H9 (cell line): Measurements from ENCODE around the gene MCCC2. TPM values are rescaled to one million over a fixed set of nuclear protein-coding genes. Genes with fewer than 3 reads are reported as not detected.

Source experiments
- DNase-seq: peaks from one replicate; pipeline ENCODE4 v3.0.0-alpha.2; 2017
- H2AFZ ChIP-seq: one replicate; pipeline ENCODE4 v1.6.1; 2013; ENCODE audit warnings: mild to moderate bottlenecking, low read length, control low read depth, moderate library complexity
- H2AK5ac ChIP-seq: 2 replicates; pipeline ENCODE4 v1.6.1; 2013; ENCODE audit warnings: low read length, control low read depth, mixed read lengths; ENCODE audit not compliant: insufficient read length
- H2BK120ac ChIP-seq: one replicate; pipeline ENCODE4 v1.6.1; 2013; ENCODE audit warnings: low read depth, mild to moderate bottlenecking, low read length, control low read depth, inconsistent platforms; ENCODE audit not compliant: poor library complexity, severe bottlenecking
- H2BK12ac ChIP-seq: 2 replicates; pipeline ENCODE4 v1.6.1; 2013; ENCODE audit warnings: low read length, control low read depth, mixed read lengths, low read depth; ENCODE audit not compliant: insufficient read length
- H2BK15ac ChIP-seq: 2 replicates; pipeline ENCODE4 v1.6.1; 2013; ENCODE audit warnings: low read depth, low read length, control low read depth
- H2BK20ac ChIP-seq: one replicate; pipeline ENCODE4 v1.6.1; 2013; ENCODE audit warnings: low read depth, mild to moderate bottlenecking, low read length, control low read depth, inconsistent platforms; ENCODE audit not compliant: poor library complexity, severe bottlenecking
- H2BK5ac ChIP-seq: 2 replicates; pipeline ENCODE4 v1.6.1; 2013; ENCODE audit warnings: low read length, control low read depth, mixed read lengths; ENCODE audit not compliant: insufficient read length
- H3K14ac ChIP-seq: 2 replicates; pipeline ENCODE4 v1.6.1; 2013; ENCODE audit warnings: low read length, control low read depth; ENCODE audit not compliant: insufficient read depth
- H3K18ac ChIP-seq: 2 replicates; pipeline ENCODE4 v1.6.1; 2013; ENCODE audit warnings: low read depth, mild to moderate bottlenecking, mixed read lengths, low read length, control low read depth; ENCODE audit not compliant: insufficient read length
- H3K23ac ChIP-seq: 2 replicates; pipeline ENCODE4 v1.6.1; 2013; ENCODE audit warnings: low read length, control low read depth, mixed read lengths, low read depth; ENCODE audit not compliant: insufficient read length
- H3K23me2 ChIP-seq: 2 replicates; pipeline ENCODE4 v1.6.1; 2013; ENCODE audit warnings: low read depth, mild to moderate bottlenecking, mixed read lengths, low read length, control low read depth; ENCODE audit not compliant: insufficient read length, poor library complexity, severe bottlenecking
- H3K27ac ChIP-seq: 2 replicates; pipeline ENCODE4 v1.5.1; 2013; ENCODE audit warnings: low read length, control low read depth, mixed read lengths, low read depth; ENCODE audit not compliant: insufficient read length
- H3K27me3 ChIP-seq: 2 replicates; pipeline ENCODE4 v1.6.1; 2013; ENCODE audit warnings: low read length, control low read depth, inconsistent platforms; ENCODE audit not compliant: insufficient read depth
- H3K4ac ChIP-seq: 2 replicates; pipeline ENCODE4 v1.6.1; 2013; ENCODE audit warnings: low read depth, mild to moderate bottlenecking, control low read depth, inconsistent platforms, low read length, moderate library complexity
- H3K4me1 ChIP-seq: 2 replicates; pipeline ENCODE4 v1.6.1; 2013; ENCODE audit warnings: low read length, control low read depth, inconsistent platforms; ENCODE audit not compliant: insufficient read depth
- H3K4me2 ChIP-seq: 2 replicates; pipeline ENCODE4 v1.6.1; 2013; ENCODE audit warnings: low read length, control low read depth, mixed read lengths; ENCODE audit not compliant: insufficient read length, insufficient read depth
- H3K56ac ChIP-seq: 2 replicates; pipeline ENCODE4 v1.6.1; 2013; ENCODE audit warnings: low read depth, mild to moderate bottlenecking, mixed read lengths, low read length, control low read depth; ENCODE audit not compliant: insufficient read length
- H3K79me1 ChIP-seq: 2 replicates; pipeline ENCODE4 v1.6.1; 2013; ENCODE audit warnings: low read depth, mild to moderate bottlenecking, moderate library complexity, low read length, control low read depth, inconsistent platforms; ENCODE audit not compliant: insufficient read depth, poor library complexity, severe bottlenecking
- H3K79me2 ChIP-seq: 2 replicates; pipeline ENCODE4 v1.6.1; 2013; ENCODE audit warnings: low read length, control low read depth, inconsistent platforms; ENCODE audit not compliant: insufficient read depth
- H3K9ac ChIP-seq: 2 replicates; pipeline ENCODE4 v1.6.1; 2013; ENCODE audit warnings: low read length, control low read depth, mixed read lengths; ENCODE audit not compliant: insufficient read length; ENCODE audit errors: extremely low read depth
- H3K9me3 ChIP-seq: one replicate; pipeline ENCODE4 v1.6.1; 2013; ENCODE audit warnings: low read depth, low read length, inconsistent platforms; ENCODE audit not compliant: control insufficient read depth
- H3T11ph ChIP-seq: one replicate; pipeline ENCODE4 v1.6.1; 2013; ENCODE audit warnings: mild to moderate bottlenecking, low read length, control low read depth, inconsistent platforms
- H4K20me1 ChIP-seq: one replicate; pipeline ENCODE4 v1.6.1; 2013; ENCODE audit not compliant: control insufficient read depth, insufficient read length, insufficient read depth
- H4K5ac ChIP-seq: 2 replicates; pipeline ENCODE4 v1.6.1; 2013; ENCODE audit warnings: low read depth, mild to moderate bottlenecking, mixed read lengths, low read length, control low read depth; ENCODE audit not compliant: insufficient read length
- H4K8ac ChIP-seq: replicated peaks from 2 replicates; pipeline ENCODE4 v1.6.1; 2013; ENCODE audit warnings: low read length, control low read depth, mixed read lengths, low read depth; ENCODE audit not compliant: insufficient read length
- H4K91ac ChIP-seq: 2 replicates; pipeline ENCODE4 v1.6.1; 2013; ENCODE audit warnings: low read depth, mild to moderate bottlenecking, moderate library complexity, mixed read lengths, low read length, control low read depth; ENCODE audit not compliant: insufficient read length
- H3K27ac Mint-ChIP-seq, 3 experiments: 2 replicates in 2 of 3; 3 replicates in 1 of 3; pipeline ENCODE4 v1.8.0; 2020 to 2021; ENCODE audit warnings: mixed read lengths in 3 of 3, mild to moderate bottlenecking in 1 of 3, moderate library complexity in 1 of 3
- H3K27me3 Mint-ChIP-seq: 2 replicates; pipeline ENCODE4 v1.8.0; 2021; ENCODE audit warnings: low read depth, mild to moderate bottlenecking, moderate library complexity, mixed read lengths
- H3K36me3 Mint-ChIP-seq, 3 experiments: 2 replicates in 2 of 3; 3 replicates in 1 of 3; pipeline ENCODE4 v1.8.0; 2020 to 2021; ENCODE audit warnings: low read depth in 3 of 3, mixed read lengths in 3 of 3; ENCODE audit not compliant: insufficient read depth in 1 of 3
- H3K4me1 Mint-ChIP-seq, 2 experiments: 2 replicates each; pipeline ENCODE4 v1.8.0; 2020; ENCODE audit warnings: mixed read lengths in 2 of 2
- H3K4me3 Mint-ChIP-seq, 2 experiments: 2 replicates in 1 of 2; 3 replicates in 1 of 2; pipeline ENCODE4 v1.8.0; 2020 to 2021; ENCODE audit warnings: mild to moderate bottlenecking in 2 of 2, mixed read lengths in 2 of 2, moderate library complexity in 1 of 2
- H3K9me3 Mint-ChIP-seq, 2 experiments: 2 replicates in 1 of 2; 3 replicates in 1 of 2; pipeline ENCODE4 v1.8.0; 2020; ENCODE audit warnings: mild to moderate bottlenecking in 2 of 2, mixed read lengths in 2 of 2, moderate library complexity in 1 of 2
- WGBS: extraction: QIAGEN DNeasy Blood & Tissue Kit; methylation state at CpG from one replicate; pipeline ENCODE4 v1.1.7; 2013; ENCODE audit warnings: missing lambda C conversion rate, low lambda C conversion rate, mixed read lengths; ENCODE audit not compliant: insufficient read length; ENCODE audit errors: extremely low coverage; 5-methylcytosine and 5-hydroxymethylcytosine counted together
- long read RNA-seq: library from polyadenylated mRNA; unstranded; transcript quantifications from one replicate; pipeline ENCODE4 v2.0.0, GENCODE V29; 2020
- total RNA-seq: library from RNA; stranded (reverse); gene quantifications from 2 replicates; pipeline ENCODE4 v1.2.1, GENCODE V29; 2021
- TF ChIP-seq, protein P1 (sequence below): fragments of 200-600 bp; sonication (generic); conservative IDR thresholded peaks from 3 replicates; pipeline ENCODE4 v1.8.0; 2021; ENCODE audit warnings: antibody characterized with exemption, mild to moderate bottlenecking

Gene MCCC2
- 62.7 and 64.2 TPM in 2 replicates for total RNA-seq
- long read RNA-seq, transcript MCCC2-201 (17 exons, 3,665 nt): major isoform, 107 of 190 reads
- long read RNA-seq, partial matches to known transcripts: 12 of 190 reads
- long read RNA-seq, other reads (novel, unspliced or antisense): 68 of 190 reads

DNA sequence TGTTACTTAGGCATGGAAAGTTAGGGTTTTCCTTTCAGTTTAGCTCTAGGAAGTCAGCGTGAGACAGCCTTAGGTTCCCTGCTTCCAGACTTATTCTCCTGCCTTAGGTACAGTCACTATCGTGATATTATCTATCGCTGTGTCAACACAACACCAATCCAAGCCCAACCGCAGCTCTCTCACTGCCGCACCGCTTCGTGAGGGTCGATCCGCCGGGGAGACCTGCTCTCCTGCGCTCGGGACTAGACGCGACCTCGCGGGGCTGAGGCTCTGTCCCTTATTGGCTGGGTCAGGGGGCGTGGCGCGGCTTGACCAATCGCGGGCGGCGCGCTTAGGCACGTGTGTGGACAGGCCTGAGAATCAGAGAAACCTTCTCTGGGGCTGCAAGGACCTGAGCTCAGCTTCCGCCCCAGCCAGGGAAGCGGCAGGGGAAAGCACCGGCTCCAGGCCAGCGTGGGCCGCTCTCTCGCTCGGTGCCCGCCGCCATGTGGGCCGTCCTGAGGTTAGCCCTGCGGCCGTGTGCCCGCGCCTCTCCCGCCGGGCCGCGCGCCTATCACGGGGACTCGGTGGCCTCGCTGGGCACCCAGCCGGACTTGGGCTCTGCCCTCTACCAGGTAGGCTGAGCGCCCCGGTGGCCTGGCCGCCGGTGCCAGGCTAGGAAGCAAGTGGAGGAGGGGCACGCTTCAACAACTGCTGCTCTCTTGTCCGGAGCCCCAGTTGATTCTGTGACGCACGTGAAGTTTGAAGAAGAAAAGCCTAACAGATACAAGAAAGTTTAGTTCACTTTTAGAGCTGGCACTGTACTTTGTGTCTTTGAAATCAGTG lies at the start of gene MCCC2:
TSS of gene MCCC2 (plus strand) at position 400 of the 825 bp plus-strand sequence. CDS start at position 486, 86 bp downstream.
- Histone ChIP-seq H3K18ac (peak within 1 kb of the TSS; percentile 65), H3K56ac (no peak within 1 kb of the TSS), H3K23me2 (peaks cover 8% of the 10 kb centered on the region), H3K4ac (no peak within 1 kb of the TSS), H2AFZ (no peak within 1 kb of the TSS), H2BK120ac (no peak within 1 kb of the TSS), H4K91ac (no peak within 1 kb of the TSS), H3K9me3 (no peaks in the 10 kb centered on the region), H3K27me3 (no peaks in the 10 kb centered on the region), H4K20me1 (no peaks in the 10 kb centered on the region), H2BK20ac (no peak within 1 kb of the TSS), H3K23ac (no peak within 1 kb of the TSS), H3K79me1 (no peaks in the 10 kb centered on the region), H2BK12ac (no peak within 1 kb of the TSS), H3K4me2 (peak within 1 kb of the TSS; percentile 67), H2AK5ac (no peak within 1 kb of the TSS), H2BK5ac (no peak within 1 kb of the TSS), H4K8ac (no peak within 1 kb of the TSS), H2BK15ac (no peak within 1 kb of the TSS), H3K27ac (peak within 1 kb of the TSS; percentile 28), H3K4me1 (no peaks in the 10 kb centered on the region), H4K5ac (no peak within 1 kb of the TSS), H3K79me2 (peaks cover 20% of the 10 kb centered on the region; the same call in 1 of the 2 replicates), H3K9ac (peak within 1 kb of the TSS; percentile 78), H3T11ph (no peak within 1 kb of the TSS), H3K14ac (peak within 1 kb of the TSS; percentile 88)
- Mint-ChIP-seq H3K4me1 (peaks cover 14 to 18% of the 10 kb centered on the region in 2 experiments), H3K36me3 (peaks cover 2 to 7% (median 6%) of the 10 kb centered on the region in 3 experiments; a peak in 3 of 7 replicates), H3K9me3 (no peaks in the 10 kb centered on the region; a peak in 1 of 5 replicates), H3K27ac (peak within 1 kb of the TSS; percentile 95 to 99 (median 98)), H3K27me3 (no peaks in the 10 kb centered on the region; the same call in 1 of the 2 replicates), H3K4me3 (peak within 1 kb of the TSS; percentile 83 to 92)
- no CpG with 5 or more reads among the region's 56 CpGs for WGBS
- peak; percentile 97 for DNase-seq
- TF ChIP-seq, protein P1, sequence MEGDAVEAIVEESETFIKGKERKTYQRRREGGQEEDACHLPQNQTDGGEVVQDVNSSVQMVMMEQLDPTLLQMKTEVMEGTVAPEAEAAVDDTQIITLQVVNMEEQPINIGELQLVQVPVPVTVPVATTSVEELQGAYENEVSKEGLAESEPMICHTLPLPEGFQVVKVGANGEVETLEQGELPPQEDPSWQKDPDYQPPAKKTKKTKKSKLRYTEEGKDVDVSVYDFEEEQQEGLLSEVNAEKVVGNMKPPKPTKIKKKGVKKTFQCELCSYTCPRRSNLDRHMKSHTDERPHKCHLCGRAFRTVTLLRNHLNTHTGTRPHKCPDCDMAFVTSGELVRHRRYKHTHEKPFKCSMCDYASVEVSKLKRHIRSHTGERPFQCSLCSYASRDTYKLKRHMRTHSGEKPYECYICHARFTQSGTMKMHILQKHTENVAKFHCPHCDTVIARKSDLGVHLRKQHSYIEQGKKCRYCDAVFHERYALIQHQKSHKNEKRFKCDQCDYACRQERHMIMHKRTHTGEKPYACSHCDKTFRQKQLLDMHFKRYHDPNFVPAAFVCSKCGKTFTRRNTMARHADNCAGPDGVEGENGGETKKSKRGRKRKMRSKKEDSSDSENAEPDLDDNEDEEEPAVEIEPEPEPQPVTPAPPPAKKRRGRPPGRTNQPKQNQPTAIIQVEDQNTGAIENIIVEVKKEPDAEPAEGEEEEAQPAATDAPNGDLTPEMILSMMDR: no peak
